Retinal pigment epithelial cell (primary cell): ENCODE data around the gene GAREM1.
A peak's percentile ranks its signal among the peaks of the same experiment; 100 is the strongest.

ENCODE experiments used
- DNase-seq: peaks from one replicate; pipeline ENCODE4 v3.0.0-alpha.2; 2010; ENCODE audit warnings: low read depth
- H3K4me3 ChIP-seq: 2 replicates; pipeline ENCODE4 v1.5.1; 2011; ENCODE audit warnings: mild to moderate bottlenecking, low read length, control low read depth, moderate library complexity
- TF ChIP-seq, protein P1 (sequence below): conservative IDR thresholded peaks from 2 replicates; pipeline ENCODE4 v1.5.1; 2011; ENCODE audit warnings: low read depth, low read length, control low read depth, inconsistent platforms

The GAREM1 gene

DNA sequence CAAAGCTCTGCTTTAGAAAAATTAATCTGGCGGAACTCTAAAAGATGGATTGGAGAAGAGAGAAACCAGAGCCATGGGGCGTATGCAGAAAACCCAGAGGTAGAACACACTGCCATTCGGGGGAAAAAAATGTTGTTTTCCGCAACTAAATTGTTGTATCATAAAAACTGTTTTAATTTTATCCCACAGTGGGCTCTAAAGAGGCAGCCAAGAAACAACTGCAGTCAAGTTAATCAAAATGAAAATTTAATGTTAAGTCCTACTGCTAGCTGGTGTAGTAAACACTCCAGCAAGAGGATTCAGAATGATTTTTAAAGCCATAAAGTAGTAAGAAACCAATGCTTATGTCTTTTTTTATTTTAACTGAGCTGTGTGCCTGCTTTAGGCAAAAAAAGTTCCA, 69.1 kb downstream of the GAREM1 start:
- no peak overlapping the region for H3K4me3 ChIP-seq
- no peak for DNase-seq
- TF ChIP-seq, protein P1, sequence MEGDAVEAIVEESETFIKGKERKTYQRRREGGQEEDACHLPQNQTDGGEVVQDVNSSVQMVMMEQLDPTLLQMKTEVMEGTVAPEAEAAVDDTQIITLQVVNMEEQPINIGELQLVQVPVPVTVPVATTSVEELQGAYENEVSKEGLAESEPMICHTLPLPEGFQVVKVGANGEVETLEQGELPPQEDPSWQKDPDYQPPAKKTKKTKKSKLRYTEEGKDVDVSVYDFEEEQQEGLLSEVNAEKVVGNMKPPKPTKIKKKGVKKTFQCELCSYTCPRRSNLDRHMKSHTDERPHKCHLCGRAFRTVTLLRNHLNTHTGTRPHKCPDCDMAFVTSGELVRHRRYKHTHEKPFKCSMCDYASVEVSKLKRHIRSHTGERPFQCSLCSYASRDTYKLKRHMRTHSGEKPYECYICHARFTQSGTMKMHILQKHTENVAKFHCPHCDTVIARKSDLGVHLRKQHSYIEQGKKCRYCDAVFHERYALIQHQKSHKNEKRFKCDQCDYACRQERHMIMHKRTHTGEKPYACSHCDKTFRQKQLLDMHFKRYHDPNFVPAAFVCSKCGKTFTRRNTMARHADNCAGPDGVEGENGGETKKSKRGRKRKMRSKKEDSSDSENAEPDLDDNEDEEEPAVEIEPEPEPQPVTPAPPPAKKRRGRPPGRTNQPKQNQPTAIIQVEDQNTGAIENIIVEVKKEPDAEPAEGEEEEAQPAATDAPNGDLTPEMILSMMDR, result no peak

GRCh38 chr18:32393407-32393806, 77.3 kb downstream of the GAREM1 start:
- no peak for DNase-seq
- no peak overlapping the region for H3K4me3 ChIP-seq
- TF ChIP-seq, protein P1, result no peak

GRCh38 chr18:32391126-32391525, 79.6 kb downstream of the GAREM1 start:
- no peak for DNase-seq
- TF ChIP-seq, protein P1, result no peak
- H3K4me3 ChIP-seq, result no peak overlapping the region

- TF ChIP-seq, protein P1, result no peak
- DNase-seq, result no peak
- H3K4me3 ChIP-seq, result no peak overlapping the region
These were observed 80.8 kb downstream of the GAREM1 start for GRCh38 chr18:32389858-32390257.

DNA sequence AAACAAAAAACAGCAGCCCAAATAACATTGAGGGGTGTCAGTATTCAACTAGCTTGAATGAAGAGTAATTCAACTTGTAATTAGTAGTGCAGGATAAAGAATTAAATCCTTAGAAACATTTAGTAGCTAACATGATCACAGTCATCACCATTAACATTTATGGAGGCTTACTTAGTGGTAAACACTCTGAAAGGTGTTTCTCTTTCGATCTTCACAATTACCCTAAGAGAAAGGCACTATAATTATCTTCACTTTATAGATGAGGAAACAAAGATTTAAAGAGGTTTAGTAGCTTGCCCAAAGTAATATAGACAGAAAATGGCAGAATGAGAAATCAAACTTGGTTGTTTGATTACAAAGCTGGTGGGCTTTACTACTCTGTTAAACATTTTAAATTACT, 81.5 kb downstream of the GAREM1 start:
- H3K4me3 ChIP-seq, result no peak overlapping the region
- DNase-seq, result no peak
- TF ChIP-seq, protein P1, result no peak

DNA sequence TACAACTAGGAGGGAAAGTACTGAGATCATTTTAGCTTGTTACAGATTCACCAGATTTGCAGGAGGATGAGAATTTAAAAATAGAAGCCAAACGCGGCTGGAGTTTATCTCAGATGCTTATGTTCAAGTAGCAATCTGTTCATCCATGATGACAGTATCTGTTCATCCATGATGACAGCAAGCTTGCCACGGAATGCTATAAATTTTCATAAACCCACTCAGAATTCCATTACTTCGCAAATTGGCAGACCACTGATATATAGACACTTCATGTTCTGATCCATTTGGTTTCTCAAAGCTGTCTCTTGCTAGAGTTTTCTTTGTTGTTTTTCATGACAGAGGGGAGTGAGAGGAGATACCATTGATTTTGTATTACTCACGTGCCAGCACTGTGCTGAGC, 84.2 kb downstream of the GAREM1 start:
- DNase-seq, result no peak
- no peak overlapping the region for H3K4me3 ChIP-seq
- TF ChIP-seq, protein P1, result no peak

DNA sequence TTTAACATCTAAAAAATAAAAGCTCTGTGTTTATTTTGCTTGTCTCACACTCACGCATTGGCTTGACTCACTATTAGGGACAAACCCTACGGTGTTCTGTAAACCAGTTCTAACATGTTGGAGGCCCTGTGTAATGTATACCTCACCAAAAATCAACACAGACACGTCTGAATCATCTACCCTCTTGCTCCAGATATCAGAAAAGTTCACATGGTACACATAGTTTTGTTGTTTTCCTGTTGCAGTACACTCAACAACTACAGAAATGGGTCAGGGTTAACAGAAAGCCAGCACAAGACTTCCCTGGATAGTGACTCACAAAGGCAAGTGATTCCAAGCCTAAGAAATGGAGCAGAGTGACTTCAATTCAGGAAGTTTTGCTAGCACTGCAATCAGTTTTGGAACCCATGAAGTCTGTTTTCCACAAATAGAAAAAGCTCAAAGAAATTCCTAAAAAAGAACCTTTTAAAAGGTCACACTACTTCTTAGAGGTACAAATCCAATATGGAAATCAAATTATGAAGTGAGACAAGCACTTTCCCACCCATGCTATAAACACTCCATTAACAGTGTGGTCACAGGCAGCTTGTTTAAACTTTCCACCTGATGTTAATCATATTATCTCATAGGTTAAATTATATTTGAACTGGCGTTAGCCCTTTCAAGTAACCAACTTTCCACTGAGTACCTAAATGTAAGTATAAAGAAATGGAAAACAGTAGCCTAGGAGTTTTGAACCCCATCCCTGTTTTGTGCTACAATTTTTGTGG, 87.4 kb downstream of the GAREM1 start:
- no peak overlapping the region for H3K4me3 ChIP-seq
- peak; percentile 70 for DNase-seq
- TF ChIP-seq, protein P1, result no peak
